Germinal center (tissue), 1 donor: ENCODE measurements around the gene HS6ST3.

Experiments
- DNase-seq: peaks from one replicate; pipeline ENCODE4 v3.0.0; 2012; ENCODE audit warnings: mixed read lengths, low spot score

HS6ST3 gene

DNA sequence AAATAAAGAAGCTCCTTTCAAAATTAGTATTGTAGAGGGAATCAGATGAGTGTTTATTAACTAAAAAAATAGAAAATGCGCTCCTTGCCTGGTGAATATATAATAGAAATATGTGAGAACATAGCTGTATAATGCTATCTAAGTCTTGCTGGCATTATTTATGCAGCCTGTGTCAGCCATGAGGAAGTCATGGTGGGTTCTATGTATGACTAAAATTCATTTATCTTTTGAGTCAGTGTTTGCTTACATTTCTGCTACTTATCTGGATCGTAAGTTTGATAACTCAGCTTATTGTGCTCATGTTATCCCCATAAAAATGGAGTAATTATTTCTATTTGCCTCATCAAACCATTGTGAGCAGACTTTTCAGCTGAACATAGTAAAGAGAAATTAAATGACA is 455.1 kb downstream of the HS6ST3 start:
- DNase-seq = no peak

DNA sequence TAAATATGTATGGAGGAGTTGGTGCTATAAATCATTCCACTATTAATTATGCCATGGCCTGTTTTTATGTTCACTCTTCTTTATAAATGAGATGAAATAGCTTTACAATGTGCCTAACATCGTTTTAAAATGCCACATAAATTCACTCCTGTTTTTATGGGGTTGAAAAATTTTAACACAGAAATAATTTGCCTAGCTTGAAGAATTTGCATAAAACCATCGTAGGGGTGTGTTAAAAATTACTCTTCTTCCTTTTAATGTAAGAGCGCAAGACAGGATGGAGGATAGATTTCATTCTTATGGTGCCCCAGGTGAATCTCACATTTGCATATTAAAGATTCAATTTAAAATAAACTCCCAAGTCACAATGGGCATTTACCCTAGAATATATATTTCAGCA is 456.6 kb downstream of the HS6ST3 start:
- DNase-seq = no peak

DNA sequence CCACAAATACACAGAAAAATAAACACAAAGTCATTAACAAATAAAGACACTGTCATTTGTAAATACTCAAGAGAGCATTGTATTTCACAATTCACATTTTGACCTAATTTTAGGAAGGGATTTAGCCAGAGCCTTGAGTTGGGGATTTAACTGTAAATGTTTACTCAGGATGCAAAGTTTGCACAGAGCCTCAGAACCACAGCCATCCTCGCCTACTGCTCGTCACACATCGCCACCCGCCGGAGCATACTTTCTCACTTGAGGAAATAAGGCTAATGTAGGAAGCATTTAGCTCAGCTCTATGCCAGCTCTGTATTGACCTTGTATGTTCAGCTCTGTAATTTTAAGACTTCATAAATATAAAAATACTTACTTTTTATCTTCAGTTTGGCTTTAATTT is 461.6 kb downstream of the HS6ST3 start:
- DNase-seq = no peak

DNA sequence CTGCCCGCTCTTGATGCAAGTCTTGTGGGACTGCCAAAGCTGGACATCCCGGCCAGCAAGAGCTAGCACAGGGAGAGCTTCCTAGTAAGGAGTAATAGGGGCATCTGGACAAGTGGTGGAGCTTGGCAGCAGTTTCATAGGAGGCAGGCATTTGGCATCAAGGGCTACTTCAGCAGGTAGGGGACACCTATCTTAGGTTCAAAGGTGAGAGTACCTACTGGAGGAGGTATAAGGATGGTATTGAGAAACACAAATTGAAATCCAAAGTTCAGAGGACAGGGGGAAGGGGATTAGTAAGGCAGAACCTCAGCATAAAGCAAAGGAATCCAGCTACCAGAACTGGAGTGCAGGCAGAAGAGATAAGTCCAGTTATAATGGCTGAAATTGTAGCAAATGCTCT is 462.7 kb downstream of the HS6ST3 start:
- DNase-seq = no peak

DNA sequence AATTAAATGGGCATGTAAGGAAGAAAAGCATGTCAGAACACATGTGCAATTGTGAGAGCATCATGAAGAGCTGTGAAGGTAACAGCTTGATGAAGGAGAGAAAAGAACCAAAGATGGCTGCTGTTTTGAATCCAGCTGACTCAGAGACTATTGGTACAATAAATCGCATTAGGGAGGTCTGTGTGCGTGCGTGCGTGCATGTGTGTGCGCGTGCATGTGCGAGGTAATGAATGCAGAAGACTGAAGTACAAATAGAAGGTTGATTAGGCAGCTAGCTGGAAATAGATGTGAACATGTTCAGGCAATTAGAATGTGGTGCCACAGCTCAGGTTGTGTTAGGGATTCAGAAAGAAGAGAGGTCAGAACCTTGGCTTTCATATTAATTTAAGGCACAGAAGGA is 463.9 kb downstream of the HS6ST3 start:
- no peak for DNase-seq

DNA sequence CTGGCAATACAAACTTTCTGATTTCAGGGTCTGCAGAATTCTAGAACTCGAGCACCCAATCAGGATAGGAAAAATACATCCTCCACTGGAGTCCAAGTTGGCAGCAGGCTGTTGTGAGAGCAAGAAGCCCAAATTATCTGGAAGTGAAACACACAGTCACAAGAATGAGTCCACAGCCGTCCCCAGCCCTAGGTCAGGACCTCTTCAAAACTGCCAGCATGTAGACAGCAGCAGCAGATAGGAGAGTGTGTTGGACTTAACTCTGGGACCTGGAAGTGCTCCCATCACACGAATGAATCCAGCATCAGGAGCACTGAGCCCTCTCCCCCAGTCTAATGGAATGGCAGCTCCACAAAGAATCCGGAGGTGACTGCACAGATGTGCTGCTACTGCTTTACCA is 483.7 kb downstream of the HS6ST3 start:
- DNase-seq = no peak

DNA sequence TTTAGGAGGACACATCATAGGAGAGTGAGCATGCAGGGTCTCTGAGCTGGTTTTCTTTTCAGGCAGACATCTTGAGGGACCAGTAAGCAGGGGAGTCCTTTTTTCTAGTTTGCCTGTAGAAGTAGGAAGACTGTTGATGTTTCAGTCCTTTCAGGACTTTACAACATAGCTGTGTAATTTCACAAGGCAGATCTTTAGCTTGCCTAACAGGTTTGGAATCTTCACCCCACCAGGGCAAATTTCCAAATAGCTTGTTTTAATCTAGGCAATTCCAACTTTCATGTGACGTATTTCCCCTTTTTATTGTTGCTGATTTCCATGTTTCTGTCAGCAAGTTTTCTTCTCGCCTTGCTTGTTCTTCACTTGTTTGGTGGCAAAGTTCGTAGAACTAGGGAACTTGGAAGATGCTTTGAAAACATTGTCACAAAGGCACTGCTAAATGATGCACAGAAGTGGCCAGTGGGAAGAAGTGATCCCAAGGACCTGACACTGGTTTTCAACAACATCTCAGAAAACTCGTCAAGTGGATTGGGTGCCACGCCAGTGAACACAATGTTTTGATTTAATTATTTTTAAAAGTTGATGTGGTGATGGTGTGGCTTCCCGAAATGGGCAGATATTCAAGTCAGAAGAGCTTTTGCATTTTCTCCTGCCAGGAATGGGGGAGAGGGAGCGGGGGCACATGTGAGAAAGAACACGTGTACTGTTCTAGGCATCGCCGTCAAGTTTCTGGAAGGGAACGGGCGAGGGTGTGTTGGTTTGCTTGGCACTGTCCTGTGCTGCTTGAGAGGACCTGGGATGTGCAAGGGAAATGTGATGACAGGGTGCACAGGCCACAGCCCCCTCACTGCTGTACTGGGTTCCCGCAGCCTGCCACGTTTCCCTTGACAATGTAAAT is 485.8 kb downstream of the HS6ST3 start:
- no peak for DNase-seq

DNA sequence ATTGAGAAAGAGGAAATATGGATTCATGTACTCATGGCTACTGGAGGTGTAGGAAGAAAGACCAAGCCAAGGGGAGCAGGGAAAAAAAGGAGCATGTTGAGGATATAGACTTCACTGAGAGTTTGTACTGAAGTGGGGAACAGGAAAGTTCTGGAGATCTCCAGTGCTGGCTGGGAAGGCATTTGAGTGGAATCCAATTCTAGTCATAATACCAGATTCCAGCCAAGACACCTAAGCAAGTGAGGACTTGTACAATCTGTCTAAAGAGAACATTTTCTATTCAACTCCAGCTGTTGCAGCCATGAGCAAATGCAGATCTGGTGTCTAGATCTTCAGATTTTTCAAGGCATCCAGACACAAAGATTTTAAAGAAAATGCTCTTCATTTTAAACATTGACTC is 491.8 kb downstream of the HS6ST3 start:
- no peak for DNase-seq

DNA sequence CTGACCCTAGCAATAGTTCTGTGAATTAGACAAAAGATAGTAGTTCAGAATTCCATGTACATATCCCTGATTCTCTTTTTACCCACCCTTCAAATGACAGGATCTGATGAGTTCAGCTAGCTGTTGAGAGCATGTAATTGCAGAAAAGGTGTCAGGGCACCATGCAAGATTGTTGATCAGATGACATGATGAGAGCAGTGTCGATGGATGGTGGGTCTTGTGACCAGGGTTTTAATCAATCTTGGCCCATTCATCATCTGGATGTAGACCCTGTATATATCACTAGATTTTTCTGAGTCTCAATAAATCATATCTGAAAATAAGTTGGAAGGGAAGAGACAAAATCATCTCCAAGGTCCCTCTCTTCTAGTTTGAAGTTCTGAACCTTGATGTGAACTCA is 525.3 kb downstream of the HS6ST3 start:
- DNase-seq = no peak

DNA sequence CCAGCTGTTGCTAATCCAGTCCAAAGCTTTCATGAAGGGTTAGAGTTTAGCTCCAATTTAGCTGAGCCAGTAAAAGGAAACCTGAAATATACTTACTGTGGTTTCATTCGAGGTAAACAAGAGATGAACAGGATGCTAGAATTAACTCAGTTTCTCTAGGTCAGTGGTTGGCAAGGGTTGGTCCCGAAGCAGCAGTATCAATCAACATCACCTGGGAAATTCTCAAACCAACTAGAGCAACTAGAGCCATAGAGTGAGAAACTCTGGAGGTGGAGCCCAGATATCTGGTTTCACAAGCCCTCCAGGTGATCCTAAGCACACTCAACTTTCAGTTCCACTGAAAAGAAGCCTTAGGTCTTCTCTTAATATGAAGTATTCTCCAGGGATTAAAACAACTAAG is 527.6 kb downstream of the HS6ST3 start:
- no peak for DNase-seq

DNA sequence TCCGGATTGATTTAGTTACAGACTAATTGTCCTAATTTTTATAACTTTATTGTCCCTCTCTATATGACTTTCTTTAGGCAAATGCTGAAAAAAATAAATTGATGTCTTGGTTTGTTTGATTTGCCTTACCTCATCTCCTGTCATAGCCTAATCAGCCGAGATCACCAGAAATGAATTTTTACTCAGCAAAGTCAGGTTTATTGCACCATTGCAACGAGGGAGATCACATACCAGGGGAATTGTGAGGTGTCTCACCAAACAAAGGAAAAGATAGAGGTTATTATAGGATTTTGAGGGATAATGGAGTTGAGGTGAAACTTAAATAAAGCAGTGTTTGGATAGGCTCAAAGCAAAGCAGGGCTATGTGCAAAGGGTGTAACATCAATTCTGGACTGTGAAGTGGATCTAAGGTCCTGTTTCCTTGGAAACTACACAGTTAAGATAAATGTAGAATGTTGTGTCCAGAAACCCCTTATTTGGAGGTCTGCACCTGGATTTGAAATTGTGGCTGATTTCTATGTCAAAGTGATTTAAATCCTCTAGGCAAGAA is 531.8 kb downstream of the HS6ST3 start:
- no peak for DNase-seq

DNA sequence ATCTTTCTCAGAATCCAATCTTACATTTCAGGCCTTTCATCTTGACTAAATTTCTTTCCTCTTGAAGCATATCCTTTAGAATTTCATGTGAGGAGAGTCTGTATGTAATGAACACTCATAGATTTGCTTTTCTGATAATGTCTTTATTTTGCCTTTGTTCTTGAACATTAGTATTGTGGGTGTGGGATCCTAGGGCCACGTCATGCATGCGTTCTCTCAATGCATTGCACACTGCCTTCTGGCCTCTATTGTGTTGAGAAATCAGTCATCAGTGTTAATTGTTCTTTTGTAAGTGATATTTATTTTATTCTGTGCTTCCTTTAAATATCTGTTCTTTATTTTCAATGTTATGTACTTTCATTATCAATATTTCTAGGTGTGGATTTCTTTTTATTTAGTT is 539.4 kb downstream of the HS6ST3 start:
- DNase-seq = no peak

DNA sequence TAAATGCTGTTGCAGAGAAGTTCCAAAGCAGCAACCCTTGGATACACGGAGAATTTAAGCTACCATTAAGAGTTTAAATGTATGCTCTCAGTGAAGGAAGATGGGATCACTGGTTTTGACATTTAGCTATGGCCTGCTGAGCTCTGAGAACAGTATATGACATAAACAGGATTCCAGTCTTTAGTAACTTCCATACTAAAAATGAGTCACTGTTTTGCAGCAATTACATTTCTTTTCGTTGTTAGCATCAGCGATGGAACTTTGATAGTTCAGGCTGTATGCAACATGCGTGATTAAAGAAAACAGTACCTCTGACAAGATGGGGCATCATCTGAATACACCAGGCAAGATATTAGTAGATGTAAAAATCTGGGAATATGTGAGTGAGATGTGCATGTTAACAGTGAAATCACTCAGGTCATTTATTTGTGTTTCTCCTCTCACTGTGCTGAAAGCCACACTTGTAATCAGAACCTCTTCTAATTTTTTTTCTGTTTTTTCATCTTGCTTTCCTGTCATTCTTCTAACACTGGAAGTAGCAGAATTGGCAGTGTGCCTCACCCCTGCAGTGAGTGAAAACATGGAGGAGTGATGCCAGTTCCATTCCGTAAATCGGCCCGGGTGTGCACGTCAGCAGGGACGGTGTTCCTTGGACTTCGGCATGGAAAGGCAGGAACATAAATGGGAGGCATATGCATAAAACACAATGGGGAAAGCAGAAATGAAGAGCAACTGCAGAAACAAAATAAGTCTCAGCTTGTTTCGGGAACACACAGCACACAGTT is 542.8 kb downstream of the HS6ST3 start:
- DNase-seq = no peak

DNA sequence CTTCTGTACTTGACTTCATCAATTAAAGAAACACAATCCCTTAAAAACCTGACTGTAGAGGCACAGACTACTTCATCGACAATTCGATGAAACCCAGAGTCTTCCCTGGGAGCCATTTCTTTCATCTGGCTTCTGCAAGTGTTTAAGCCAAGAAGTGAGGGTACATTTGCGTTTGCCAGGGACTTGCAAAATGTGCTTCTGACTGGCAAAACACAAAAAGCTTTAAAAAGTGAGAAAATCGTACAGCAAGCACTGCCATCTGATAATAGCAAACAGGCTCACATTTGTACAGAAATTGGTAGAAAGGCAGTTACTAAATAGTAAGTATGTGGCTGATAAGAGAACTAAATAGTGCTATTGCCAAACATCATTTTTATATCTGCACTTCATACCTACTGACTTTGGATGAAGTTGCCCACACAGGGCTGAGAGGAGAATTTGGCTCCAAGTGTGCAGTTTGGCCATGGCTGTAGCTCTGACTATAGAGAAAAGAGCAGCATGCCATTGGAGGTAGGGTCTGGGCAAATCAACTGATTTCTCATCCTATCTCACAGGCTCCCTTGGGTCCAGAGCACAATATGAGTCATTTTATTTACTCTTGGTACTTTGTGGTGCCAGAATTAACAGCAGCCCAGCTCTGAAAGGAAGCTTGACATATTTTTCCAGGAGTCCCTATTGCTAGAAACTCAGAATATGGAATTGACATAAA is 546.2 kb downstream of the HS6ST3 start:
- no peak for DNase-seq

DNA sequence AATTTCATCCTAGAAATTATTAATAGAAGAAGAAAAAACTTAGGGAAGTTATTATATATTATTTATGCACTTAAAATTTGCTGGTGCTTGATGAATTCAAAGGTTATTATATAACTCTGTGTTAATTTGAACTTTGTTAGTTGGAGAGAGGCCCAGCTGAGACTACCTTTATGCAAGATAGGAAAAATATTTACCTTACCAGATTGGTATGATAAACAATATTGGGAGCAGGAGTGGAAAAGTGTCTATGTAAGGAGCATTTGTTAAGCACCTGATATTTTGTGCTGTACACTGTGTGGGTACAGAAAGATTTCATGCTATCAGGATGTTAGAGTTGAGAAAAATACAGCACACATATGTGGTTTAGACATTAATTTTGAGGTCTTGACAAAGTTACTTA is 547.1 kb downstream of the HS6ST3 start:
- no peak for DNase-seq

DNA sequence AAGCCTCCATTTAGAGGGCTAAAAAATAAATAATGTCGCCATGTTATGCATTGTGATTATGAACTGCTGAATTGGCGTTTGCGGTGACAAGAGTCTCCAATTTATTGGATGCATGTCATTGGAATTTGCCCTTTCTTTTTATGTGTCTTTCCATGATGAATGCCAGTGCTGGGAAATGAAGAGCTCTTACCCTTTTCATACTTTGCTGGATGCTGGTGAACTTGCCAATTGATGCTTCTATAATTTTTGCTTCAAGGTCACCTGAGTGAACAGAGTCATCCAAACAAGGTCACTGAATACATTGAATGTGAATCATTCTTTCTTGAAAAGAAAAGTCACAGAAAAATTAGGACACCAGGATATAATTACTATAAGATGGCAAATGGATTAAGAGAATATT is 556.2 kb downstream of the HS6ST3 start:
- no peak for DNase-seq

DNA sequence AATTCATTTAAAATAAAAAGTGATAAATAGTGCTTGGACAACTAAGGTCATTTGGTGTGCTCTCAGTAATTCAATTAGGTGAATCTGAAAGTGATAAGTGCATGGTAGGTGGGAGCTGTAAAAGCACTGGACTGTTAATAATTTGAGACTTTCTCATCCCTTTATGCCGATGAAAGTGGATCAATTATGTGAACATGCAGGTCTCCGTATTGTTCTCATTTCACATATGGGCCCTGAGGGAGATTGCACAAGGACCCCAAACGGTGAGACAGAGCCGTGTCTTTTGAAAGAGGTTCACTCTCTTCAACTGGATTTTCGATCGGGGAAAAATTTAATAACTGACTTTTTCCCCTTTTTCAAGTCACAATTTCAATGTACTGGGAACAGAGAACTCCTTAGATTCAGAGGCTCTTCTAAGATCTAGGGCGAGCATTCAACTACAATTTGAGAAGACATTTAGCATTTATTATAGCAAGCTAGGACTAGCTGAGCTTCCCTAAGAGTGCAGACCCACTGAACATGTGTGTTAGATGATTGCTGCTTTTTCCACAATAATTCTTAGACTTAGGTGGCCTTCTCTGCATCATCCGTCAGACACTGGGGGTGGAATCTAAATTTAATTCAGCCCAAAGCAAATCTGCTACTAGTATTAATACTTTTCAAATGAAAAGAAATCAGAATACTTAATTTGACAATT is 556.8 kb downstream of the HS6ST3 start:
- DNase-seq = no peak

DNA sequence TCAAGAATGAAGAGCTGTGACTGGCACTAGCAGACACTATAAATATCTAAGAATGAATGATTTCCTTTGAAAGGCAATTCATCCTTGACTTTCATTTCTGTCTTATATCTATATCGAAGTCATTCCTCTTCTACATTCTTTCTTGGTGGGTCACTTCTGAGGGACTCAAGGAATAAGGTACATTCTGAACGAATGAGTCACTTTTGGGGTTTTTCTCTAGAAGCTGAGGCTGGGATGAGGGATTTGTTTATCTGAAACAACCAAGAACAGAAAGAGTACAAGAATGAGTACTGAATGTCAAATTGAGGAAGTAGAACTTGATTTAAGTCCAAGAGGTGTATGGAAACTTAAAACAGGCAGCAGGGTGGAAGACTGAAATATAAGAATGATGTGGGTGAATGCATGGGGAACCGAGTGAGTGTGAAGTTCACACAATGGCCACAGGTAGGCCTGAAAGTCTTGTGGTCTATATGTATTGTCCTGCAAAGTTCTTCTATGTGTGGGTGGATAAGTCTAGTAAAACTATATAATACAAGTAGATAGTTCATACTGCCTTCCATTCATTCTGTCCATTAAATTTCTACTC is 560.5 kb downstream of the HS6ST3 start:
- no peak for DNase-seq

DNA sequence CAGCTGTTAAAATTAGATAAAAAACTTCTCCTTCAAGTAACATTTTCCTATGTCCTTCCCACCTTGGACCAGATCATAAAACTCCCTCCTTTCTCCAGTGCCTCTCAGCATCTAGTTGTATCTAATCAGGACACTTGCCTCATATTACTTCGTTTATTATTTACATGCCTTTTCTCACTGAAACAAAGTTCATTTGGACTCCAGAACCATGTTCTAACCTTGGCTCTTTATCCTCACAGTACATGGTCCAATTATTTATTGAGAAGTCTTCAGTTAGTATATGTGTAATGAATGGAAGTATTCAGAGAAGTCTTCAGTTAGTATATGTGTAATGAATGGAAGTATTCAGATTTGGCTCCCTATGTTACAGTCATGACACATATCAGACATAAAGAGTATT is 561.7 kb downstream of the HS6ST3 start:
- DNase-seq = no peak

DNA sequence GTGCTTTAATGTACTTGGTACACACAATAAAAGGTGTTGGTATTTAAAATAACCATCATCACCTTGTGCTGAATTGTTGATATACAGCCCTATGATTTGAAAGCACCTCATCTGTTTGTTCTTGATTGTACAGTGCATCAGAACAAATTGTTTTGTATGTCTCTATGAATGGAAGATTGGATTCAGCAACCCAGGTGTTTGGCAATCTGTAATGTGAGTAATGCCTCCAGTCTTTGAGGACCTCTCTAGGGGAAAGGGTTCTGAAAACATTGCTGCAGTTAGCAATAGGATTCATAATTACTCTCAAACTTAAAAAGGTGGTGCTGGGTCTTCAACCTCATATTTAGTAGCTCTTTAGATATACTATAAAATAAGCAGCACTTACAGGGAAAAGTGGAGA is 562.6 kb downstream of the HS6ST3 start:
- DNase-seq = no peak

DNA sequence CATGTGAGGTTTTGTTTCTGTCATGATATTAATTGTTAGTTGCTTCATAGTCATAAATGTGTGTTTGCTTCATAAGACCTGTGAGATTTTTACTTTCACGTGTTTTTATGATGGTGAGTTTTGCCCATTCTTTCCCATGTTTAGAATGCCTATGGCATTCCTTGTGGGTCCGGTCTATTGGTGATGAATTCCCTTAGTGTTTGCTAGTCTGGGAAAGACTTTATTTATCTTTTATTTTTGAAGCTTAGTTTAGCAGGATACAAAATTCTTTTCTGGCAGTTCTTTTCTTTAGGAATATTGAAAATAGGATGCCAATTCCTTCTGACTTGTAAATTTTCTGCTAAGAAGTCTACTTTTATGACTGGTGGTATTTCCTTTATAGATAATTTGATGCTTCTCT is 571.7 kb downstream of the HS6ST3 start:
- DNase-seq = no peak

DNA sequence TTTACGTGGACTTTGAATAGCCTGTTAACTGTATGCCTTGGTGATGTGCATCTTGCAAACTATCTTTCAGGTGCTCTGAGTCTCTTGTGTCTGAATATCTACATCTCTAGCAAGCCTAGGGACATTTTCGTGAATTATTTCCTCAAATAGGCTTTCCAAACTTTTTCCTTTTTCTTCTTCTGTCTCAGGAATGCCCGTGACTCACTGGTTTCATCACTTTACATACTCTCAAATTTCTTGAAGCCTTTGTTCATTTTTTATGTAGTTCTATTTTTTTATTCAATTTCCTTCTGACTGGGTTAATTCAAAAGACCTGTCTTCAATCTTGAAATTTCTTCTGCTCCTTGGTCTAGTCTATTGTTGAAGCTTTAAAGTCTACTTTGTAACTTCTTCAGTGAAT is 572.1 kb downstream of the HS6ST3 start:
- no peak for DNase-seq
